ENCODE results near the gene FADS2. TPM values are rescaled to one million over a fixed set of nuclear protein-coding genes. Genes with fewer than 3 reads are reported as not detected.

Gene FADS2
- total RNA-seq, 4 donors from 2014 or later = 2.8 to 9.3 (median 7.0) TPM

DNA sequence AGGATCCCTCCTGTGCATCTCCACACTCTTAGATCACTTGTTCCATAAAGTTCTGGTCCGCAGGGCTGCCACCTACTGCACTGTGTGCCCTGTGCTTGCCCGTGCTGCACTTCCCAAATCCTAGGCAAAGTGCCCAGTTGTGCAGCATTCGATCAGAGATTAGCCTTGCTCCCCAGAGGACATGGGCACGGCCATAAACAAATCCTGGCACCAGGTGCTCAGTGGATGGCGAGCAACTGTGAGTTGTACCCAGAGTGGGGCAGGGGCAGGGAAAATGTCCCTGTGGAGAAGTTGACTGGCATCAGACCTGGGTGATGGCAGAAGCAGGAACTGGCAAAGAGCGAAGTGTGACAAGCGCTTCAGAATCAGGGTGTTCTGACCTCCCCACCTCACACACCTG, 4.7 kb downstream of the FADS2 start:
- Histone ChIP-seq H3K4me1 (peaks cover 17 to 27% of the 10 kb centered on the region in 2 donors), H3K27ac (no peak overlapping the region), H3K9me3 (no peaks in the 10 kb centered on the region), H3K36me3 (no peaks in the 10 kb centered on the region), H3K27me3 (no peaks in the 10 kb centered on the region), H3K4me3 (replicated peaks in 1 of 3) (no peak overlapping the region)
- intact Hi-C loops (cut with DNase I) = no loop called here
- DNase-seq = no peak
- no peak for TF ChIP-seq POLR2A (IDR thresholded peaks at IDR 0.05)
- TF ChIP-seq, protein P1, sequence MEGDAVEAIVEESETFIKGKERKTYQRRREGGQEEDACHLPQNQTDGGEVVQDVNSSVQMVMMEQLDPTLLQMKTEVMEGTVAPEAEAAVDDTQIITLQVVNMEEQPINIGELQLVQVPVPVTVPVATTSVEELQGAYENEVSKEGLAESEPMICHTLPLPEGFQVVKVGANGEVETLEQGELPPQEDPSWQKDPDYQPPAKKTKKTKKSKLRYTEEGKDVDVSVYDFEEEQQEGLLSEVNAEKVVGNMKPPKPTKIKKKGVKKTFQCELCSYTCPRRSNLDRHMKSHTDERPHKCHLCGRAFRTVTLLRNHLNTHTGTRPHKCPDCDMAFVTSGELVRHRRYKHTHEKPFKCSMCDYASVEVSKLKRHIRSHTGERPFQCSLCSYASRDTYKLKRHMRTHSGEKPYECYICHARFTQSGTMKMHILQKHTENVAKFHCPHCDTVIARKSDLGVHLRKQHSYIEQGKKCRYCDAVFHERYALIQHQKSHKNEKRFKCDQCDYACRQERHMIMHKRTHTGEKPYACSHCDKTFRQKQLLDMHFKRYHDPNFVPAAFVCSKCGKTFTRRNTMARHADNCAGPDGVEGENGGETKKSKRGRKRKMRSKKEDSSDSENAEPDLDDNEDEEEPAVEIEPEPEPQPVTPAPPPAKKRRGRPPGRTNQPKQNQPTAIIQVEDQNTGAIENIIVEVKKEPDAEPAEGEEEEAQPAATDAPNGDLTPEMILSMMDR (IDR thresholded peaks at IDR 0.05) = no peak
- WGBS, 2 donors = 81% methylated on average over 7 of the region's 7 CpGs

DNA sequence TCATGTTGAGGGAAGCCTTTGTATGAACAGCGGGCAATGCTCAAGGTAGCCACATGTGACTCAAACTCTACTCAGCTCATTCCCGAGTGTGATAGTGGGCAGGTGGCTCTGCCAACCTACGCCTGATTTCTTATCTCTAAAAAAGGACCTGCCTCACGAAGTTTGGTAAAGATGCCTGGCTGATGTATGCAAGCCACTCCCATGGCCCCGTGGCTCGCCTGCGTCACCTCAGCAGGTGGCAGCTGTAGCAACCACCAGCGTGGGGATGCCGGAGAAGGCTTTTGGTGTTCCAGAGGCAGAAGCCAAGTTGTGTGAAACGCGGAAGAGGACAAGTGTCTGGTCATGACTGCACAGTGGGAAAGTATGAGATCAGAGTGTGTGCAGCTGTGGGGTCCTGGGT, 5.4 kb downstream of the FADS2 start:
- 89 to 93% methylated on average over 11 of the region's 11 CpGs for WGBS, 2 donors
- H3K27me3 ChIP-seq = no peaks in the 10 kb centered on the region
- H3K4me3 ChIP-seq (replicated peaks in 1 of 3) = no peak overlapping the region
- no peaks in the 10 kb centered on the region for H3K36me3 ChIP-seq
- H3K27ac ChIP-seq = no peak overlapping the region
- intact Hi-C loops (cut with DNase I) = no loop called here
- no peaks in the 10 kb centered on the region for H3K9me3 ChIP-seq
- DNase-seq = no peak
- peaks cover 10 to 20% of the 10 kb centered on the region in 2 donors for H3K4me1 ChIP-seq
- TF ChIP-seq, protein P1 (IDR thresholded peaks at IDR 0.05) = no peak
- no peak for TF ChIP-seq POLR2A (IDR thresholded peaks at IDR 0.05)

DNA sequence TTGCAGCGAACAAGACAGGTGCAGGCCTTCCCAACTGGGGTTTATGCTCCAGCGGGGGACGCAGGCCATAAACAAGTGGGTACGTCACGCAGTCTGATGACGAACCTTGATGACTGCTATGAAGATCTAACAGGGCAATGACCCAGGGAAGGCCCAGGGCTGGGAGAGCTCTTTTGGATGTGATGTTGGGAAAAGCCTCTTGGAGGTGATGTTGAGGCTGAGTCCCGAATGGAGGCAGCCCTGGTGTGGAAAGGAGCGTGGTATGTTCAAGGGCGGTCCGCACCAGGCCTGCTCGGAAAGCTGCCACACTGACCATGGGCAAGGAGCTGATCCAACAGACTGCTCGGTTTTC, 5.8 kb downstream of the FADS2 start:
- H3K36me3 ChIP-seq = no peaks in the 10 kb centered on the region
- H3K4me1 ChIP-seq = peaks cover 7 to 15% of the 10 kb centered on the region in 2 donors
- no peak overlapping the region for H3K4me3 ChIP-seq (replicated peaks in 1 of 3)
- no peak for DNase-seq
- no peaks in the 10 kb centered on the region for H3K27me3 ChIP-seq
- intact Hi-C loops (cut with DNase I) = no loop called here
- TF ChIP-seq, protein P1 (IDR thresholded peaks at IDR 0.05) = no peak
- no peak for TF ChIP-seq POLR2A (IDR thresholded peaks at IDR 0.05)
- 93 to 94% methylated on average over 12 of the region's 12 CpGs for WGBS, 2 donors
- H3K27ac ChIP-seq = no peak overlapping the region
- no peaks in the 10 kb centered on the region for H3K9me3 ChIP-seq

DNA sequence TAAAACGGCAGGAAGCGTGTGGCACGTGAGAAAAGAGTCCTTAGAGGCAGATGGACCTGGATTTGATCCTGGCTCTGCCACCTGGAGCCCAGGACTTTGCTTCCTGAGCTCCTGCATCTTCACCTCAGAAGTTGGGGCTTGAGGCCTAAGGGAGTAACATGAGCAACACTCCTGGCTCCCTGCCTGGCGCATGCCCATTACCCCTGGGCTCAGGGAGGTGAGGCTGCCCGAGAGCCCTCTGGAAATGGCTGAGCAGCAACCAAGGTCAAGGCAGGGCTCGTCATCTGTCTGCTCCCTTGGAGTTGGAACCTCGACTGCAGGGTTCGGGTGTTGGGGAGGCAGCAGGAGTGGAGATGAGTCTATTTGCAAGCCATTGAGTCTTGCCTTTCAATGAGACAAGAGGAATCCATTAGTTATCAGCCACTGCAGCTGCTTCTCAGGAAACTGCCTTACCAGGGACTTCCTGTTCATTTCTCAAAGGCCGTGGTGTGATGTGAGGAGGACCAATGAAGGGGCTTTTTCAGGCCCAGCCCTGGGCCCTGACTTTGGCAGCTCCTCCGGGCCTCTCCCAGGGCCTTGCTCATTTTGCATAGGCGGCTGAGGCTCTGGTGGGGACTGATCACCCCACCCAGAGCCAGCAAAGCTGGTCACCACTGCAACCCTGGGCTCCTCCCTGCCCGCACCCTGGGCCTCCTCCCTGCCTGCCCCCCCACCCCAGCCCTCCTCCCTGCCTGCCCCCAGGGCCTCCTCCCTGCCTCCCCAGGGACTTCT, 6.4 kb downstream of the FADS2 start:
- DNase-seq = no peak

DNA sequence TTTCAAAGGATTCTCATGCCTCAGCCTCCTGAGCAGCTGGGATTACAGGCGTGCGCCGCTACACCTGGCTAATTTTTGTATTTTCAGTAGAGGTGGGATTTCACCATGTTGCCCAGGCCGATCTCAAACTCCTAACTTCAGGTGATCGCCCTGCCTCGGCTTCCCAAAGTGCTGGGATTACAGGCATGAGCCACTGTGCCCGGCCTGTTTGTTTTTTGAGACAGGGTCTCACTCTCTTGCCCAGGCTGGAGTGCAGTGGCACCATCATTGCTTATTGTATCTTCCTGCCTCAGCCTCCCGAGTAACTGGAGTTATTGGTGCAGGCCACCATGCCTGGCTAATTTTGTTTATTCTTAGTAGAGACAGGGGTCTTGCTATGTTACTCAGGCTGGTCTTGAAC, 8.1 kb downstream of the FADS2 start:
- Histone ChIP-seq H3K27ac (no peak overlapping the region), H3K4me3 (replicated peaks in 1 of 3) (no peak overlapping the region), H3K4me1 (peaks cover 0 to 5% of the 10 kb centered on the region in 2 donors), H3K9me3 (no peaks in the 10 kb centered on the region), H3K36me3 (no peaks in the 10 kb centered on the region), H3K27me3 (no peaks in the 10 kb centered on the region)
- no peak for DNase-seq
- intact Hi-C loops (cut with DNase I) = no loop called here
- TF ChIP-seq, protein P1 (IDR thresholded peaks at IDR 0.05) = no peak
- TF ChIP-seq POLR2A (IDR thresholded peaks at IDR 0.05) = no peak
- WGBS, 2 donors = 97 to 98% methylated on average over 8 of the region's 8 CpGs

More for the DNA sequence above, 6.4 kb downstream of the FADS2 start:
- H3K9me3 ChIP-seq = no peaks in the 10 kb centered on the region
- no peaks in the 10 kb centered on the region for H3K36me3 ChIP-seq
- TF ChIP-seq POLR2A (IDR thresholded peaks at IDR 0.05) = no peak
- TF ChIP-seq, protein P1 (IDR thresholded peaks at IDR 0.05) = no peak
- peak overlapping the region in 1 of 3 donors; percentile 40 for H3K27ac ChIP-seq
- WGBS, 2 donors = 63 to 66% methylated on average over 10 to 12 of the region's 12 CpGs
- H3K27me3 ChIP-seq = no peaks in the 10 kb centered on the region
- intact Hi-C loops (cut with DNase I) = no loop called here
- H3K4me1 ChIP-seq = peaks cover 1 to 10% of the 10 kb centered on the region in 2 donors
- no peak overlapping the region for H3K4me3 ChIP-seq (replicated peaks in 1 of 3)
